ENCODE results near the gene ZNF560. TPM values are rescaled to one million over a fixed set of nuclear protein-coding genes. Genes with fewer than 3 reads are reported as not detected.

The ZNF560 gene
- total RNA-seq, 1 donor from 2014 or later, result 0.83 TPM

- H3K9me3 ChIP-seq, result peaks cover 93% of the 10 kb centered on the region
- H3K36me3 ChIP-seq, result no peaks in the 10 kb centered on the region
- no peak for DNase-seq
- no peak overlapping the region for H3K27ac ChIP-seq
- ATAC-seq, result no peak
- H3K27me3 ChIP-seq (ENCODE audit: low read depth), result no peaks in the 10 kb centered on the region
- intact Hi-C loops (cut with DNase I), result no loop called here
- no peak overlapping the region for H3K4me3 ChIP-seq
- no peak for TF ChIP-seq CTCF (IDR thresholded peaks at IDR 0.05)
- no peaks in the 10 kb centered on the region for H3K4me1 ChIP-seq
These were observed 36.5 kb downstream of the ZNF560 start for GRCh38 chr19:9461938-9462337.

- intact Hi-C loops (cut with DNase I), result no loop called here
- TF ChIP-seq CTCF (IDR thresholded peaks at IDR 0.05), result no peak
- Histone ChIP-seq H3K27me3 (ENCODE audit: low read depth) (no peaks in the 10 kb centered on the region), H3K4me1 (no peaks in the 10 kb centered on the region), H3K27ac (no peak overlapping the region), H3K36me3 (no peaks in the 10 kb centered on the region), H3K9me3 (peaks cover 96% of the 10 kb centered on the region), H3K4me3 (no peak overlapping the region)
- DNase-seq, result no peak
- no peak for ATAC-seq
These were observed 42.3 kb downstream of the ZNF560 start for GRCh38 chr19:9456018-9456689.

- Histone ChIP-seq H3K27me3 (ENCODE audit: low read depth) (no peaks in the 10 kb centered on the region), H3K4me1 (no peaks in the 10 kb centered on the region), H3K27ac (no peak overlapping the region), H3K36me3 (no peaks in the 10 kb centered on the region), H3K4me3 (no peak overlapping the region), H3K9me3 (peaks cover 97% of the 10 kb centered on the region)
- no peak for ATAC-seq
- DNase-seq, result no peak
- intact Hi-C loops (cut with DNase I), result no loop called here
- TF ChIP-seq CTCF (IDR thresholded peaks at IDR 0.05), result no peak
These were observed 44.5 kb downstream of the ZNF560 start for GRCh38 chr19:9453953-9454352.

GRCh38 chr19:9445037-9445436 is 53.4 kb downstream of the ZNF560 start:
- H3K27me3 ChIP-seq (ENCODE audit: low read depth), result no peaks in the 10 kb centered on the region
- H3K27ac ChIP-seq, result no peak overlapping the region
- no peak for ATAC-seq
- no peak for DNase-seq
- no peaks in the 10 kb centered on the region for H3K4me1 ChIP-seq
- H3K9me3 ChIP-seq, result peaks cover 58% of the 10 kb centered on the region
- intact Hi-C loops (cut with DNase I), result no loop called here
- no peak for TF ChIP-seq CTCF (IDR thresholded peaks at IDR 0.05)
- no peak overlapping the region for H3K4me3 ChIP-seq
- no peaks in the 10 kb centered on the region for H3K36me3 ChIP-seq

GRCh38 chr19:9436358-9436757 is 62.1 kb downstream of the ZNF560 start:
- TF ChIP-seq CTCF (IDR thresholded peaks at IDR 0.05), result no peak
- Histone ChIP-seq H3K4me3 (peak overlapping the region; percentile 88), H3K36me3 (peaks cover 20% of the 10 kb centered on the region), H3K27ac (no peak overlapping the region), H3K9me3 (peaks cover 7% of the 10 kb centered on the region), H3K4me1 (peaks cover 21% of the 10 kb centered on the region), H3K27me3 (ENCODE audit: low read depth) (no peaks in the 10 kb centered on the region)
- intact Hi-C loops (cut with DNase I), result no loop called here
- DNase-seq (no peak), ATAC-seq (no peak)

Data from lower lobe of right lung (tissue), 2 donors.